GM10847 (cell line): ENCODE measurements around the gene ARSG.

Experiments
- POLR2A ChIP-seq: IDR thresholded peaks from 2 replicates; pipeline ENCODE4 v1.6.1; 2011; ENCODE audit not compliant: insufficient read length; ENCODE audit errors: extremely low read depth

Gene ARSG

DNA sequence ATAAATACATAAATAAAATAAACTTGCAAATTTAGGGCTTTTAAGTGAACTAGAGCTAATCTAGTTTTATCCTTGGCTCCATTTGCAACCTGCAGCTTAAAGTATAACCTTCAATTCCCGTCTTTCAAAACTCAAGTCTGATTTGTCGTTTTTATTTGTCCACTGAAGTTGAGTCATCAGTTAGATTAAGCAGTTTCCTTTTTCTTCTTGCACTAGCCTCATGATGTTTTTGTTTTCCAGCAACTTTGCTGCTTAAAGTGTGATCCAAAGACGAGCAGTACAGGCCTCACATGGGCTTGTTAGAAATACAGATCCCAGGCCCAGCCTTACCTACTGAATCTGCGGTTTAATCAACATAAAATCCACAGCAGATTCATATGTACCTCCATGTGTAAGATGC is 13.8 kb downstream of the ARSG start:
- no peak for TF ChIP-seq POLR2A

DNA sequence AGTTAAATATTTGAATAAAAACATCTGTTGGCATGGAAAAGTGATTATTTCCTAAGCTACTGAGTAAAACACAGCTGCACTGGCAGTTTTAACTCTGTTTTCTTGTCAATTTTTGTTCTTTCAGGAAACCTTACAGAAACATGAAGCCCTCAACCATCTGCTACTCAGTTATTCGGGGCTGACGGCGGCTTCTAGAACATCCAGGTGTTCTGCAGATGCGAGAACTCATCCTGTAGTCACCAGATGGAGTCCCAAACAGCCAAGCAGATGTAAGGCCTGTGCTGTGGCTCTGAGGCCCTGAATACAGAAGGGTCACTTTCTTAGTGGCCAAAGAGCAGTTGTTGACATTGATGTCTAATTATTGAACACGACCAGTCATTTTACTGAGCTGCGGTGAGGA is 15.5 kb downstream of the ARSG start:
- TF ChIP-seq POLR2A, result no peak

DNA sequence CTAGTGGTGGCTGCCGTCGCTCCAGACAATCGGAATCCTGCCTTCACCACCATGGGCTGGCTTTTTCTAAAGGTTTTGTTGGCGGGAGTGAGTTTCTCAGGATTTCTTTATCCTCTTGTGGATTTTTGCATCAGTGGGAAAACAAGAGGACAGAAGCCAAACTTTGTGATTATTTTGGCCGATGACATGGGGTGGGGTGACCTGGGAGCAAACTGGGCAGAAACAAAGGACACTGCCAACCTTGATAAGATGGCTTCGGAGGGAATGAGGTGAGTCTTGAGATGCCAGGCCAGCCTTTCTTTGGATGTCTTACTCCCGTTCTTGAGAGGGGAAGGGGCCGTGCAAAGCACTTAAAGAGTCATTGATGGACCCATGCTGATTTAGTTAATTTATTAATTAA is 16.1 kb downstream of the ARSG start:
- TF ChIP-seq POLR2A, result no peak

DNA sequence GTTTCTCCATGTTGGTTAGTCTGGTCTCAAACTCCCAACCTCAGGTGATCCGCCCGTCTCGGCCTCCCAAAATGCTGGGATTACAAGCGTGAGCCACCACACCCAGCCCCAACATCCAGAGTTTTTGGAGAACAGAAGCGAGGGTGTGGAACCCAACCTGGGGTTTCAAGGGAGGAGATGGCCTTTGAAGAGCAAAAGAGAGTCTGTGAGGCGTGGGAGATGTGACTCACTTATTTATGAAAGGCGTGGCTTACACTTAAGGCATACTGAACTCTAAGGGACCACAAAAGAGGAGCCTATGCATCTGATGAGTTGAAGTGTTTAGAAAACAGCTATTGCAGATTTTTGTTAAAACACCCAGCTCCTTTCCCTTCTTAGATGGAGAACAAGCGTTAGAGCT is 18.9 kb downstream of the ARSG start:
- no peak for TF ChIP-seq POLR2A

DNA sequence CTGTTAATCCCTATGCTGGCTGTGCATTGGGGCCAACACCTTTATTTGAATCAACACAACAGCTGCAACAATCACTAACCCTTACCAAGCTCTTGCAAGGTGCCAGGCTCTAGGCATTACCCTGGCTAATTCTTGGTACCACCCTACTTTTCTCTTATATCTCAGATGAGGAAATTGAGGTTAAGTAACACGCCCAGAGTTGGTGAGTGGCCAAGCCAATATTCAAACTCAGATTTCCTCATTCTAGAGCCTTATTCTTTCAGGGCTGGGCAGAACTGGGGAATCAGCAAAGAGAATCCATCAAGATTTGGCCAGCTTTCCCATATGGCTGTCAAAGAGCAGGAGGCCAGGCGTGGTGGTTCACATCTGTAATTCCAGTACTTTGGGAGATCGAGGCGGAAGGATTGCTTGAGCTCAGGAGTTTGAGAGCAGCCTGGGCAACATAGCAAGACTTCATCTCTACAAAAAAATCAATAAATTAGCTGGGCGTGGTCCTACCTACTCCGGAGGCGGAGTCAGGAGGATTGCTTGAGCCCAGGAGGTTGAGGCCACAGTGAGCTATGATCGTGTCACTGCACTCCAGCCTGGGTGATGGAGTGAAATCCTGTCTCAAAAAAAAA is 23.7 kb downstream of the ARSG start:
- no peak for TF ChIP-seq POLR2A

DNA sequence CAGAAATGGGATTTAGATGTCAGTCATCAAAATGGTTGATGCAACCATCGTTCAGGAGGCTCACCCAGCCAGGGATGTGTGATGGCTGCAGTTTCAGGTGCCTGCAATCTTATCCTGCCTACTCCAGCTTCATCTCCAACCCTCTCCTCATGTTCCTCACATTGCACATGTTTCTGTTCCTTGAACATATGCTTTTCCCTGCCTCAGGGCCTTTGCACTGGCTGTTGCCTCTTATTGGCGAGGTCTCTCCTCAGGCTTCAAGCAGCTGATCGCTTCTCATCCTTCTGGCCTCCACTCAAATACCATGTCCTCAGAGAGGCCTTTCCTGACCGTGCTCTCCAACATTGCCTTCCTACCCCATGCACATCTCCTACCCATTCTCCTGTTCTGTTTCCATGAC is 24.6 kb downstream of the ARSG start:
- TF ChIP-seq POLR2A, result no peak

DNA sequence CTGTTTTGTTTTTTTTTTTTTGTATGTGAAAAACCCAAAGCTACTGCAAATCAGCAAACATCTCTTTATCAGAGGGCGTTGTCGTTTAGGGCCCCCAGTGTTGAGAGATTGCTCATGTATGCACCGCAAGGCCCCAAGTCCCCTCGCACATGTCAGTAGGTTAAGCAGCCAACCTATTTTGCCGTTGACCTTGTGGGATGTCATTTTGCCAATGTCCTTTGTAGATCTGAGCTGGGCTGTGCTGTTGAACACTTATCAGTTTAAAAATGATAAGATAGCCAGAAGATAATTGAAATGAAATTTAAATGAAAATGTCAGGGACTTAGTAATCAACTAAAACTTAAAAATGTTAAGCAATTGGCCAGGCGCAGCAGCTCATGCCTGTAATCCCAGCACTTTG is 26.2 kb downstream of the ARSG start:
- no peak for TF ChIP-seq POLR2A

DNA sequence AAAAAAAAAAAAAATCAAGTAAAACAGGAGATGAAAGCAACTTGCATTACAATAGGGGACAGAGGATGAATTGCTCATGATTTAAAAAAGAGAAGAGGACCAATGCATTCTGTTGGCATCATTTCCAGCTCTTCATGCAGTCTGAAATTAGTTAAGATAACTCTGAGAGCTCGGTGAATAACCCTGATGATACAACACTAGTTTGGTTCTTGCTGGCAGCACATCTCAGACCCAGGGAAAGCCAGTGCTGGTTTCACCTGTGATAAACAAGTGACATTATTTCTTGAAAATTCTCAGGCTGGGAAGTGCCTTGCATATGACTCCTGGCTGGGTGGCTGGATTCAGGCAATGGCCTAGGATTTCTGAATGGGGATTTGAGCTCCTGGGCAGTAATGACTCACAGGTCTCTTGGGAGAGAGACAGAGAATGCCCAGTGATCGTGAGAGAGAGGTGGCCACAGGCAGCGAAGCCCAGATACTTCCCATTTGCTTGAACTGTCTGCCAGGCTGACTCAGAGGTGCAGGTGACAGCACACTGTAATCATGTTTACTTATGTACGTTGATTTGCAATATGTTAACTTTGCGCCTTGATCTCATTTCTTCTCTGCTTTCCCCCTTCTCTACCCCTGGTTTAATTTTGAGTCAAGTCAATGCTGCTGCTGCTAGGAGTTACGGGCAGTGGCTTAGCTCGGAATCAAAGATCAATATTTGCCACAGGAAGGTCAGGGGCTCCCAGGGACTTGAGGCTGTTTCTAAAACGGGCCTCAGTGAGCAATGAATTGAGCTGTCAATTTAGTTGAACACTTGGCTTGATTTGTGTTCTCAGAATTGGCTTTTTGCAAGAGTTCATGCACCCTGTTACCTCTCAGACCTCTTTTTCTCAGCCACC is 27.1 kb downstream of the ARSG start:
- TF ChIP-seq POLR2A, result no peak

DNA sequence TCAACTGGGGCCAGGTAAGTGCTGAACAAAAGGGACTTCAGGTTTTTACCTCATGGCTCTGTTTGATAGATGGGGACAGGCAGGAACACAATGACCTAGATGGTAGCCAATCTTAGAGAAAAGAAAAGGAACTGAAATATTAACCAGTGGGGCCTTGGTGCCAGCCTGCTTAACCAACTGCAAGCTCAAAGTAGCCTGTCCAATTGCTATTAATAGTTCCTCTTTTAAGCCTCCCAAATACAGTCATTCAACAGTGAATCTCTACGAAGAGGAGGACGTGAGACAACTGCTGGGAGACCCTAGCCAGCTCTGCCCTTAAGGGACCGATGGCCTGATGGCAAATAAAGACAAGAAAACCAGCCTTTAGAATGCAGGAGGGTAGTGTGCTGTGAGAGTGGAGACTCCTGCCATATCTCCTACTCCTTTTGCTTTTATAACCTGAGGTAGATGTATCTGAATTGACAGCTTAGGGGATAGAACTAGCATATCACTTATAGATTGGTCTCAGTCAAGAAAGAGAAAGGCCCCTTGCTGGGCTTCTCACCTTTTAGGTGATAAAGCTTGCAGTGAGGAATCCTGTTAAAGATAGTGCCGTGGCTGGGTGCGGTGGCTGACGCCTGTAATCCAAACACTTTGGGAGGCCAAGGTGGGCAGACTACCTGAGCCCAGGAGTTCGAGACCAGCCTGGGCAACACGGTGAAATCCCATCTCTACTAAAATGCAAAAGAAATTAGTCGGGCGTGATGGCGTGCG is 28.3 kb downstream of the ARSG start:
- TF ChIP-seq POLR2A, result no peak

DNA sequence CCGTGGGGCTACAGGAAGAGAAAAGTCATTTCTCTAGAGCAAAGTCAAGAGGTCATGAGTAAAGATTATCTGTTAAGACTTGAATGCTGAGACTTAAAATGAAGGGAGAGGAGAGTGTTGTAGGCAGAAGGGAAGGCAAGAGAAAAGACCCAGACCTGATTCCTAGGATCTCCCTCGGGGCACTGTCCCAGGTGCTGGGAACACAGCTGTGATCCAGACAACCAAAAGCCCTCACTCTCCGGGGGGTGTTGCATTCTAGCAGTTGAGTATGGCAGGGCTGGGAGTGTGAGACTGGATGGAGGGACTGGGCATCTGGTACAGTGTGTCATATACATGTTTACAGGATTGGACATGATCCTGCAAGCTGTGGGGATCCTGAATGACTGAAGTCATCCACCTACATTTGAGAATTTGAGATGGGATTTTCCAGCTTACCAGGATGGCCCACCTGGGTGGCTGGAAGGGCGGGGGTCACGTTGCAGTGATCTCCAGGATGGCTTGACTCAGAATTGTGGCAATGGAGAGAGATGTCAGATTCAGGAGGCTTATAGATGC is 29.1 kb downstream of the ARSG start:
- no peak for TF ChIP-seq POLR2A

DNA sequence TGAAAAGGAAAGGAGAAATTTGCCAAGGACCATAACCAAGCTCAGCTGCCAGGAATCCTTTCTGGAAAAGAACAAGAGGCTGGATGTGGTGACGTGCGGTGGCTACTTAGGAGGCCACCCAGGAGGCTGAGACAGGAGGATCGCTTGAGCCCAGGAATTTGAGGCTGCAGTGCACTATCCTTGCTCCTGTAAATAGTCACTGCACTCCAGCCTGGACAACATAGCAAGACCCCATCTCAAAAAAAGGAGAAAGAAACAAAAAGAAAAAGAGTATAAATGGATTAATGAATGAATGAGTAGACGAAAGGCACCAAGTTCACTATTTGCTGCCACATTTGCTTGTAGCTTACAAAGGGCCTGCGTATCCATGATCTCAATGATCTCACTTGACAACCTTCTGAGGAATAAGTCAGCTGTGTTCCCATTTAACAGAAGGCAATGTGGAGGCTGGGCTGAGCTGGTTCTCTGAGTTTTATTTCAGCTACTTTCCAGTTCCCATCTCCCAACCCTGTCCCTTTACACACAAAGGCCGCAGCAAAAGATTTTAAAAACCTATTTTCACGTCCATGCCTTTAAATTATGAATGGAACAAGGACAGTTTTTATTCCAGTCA is 29.8 kb downstream of the ARSG start:
- no peak for TF ChIP-seq POLR2A

DNA sequence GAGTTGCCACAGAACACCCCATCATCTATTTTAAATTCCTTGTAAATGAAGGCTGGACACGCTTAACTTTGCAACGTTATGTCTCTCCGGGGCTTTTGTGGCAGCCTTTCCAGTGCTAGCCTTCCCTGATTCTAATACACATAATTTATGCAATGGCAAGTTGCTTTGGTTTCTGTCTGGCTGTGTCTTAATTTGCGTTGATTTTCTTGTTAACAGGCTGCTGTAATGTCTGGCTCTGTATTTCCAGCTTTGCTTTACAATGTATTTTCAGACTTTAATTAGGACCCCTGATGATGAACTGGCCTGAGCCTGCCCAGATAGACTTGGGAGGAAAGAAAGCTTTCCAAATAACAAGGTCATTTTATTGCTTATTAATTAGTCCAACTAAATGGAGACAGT is 30.3 kb downstream of the ARSG start:
- no peak for TF ChIP-seq POLR2A

DNA sequence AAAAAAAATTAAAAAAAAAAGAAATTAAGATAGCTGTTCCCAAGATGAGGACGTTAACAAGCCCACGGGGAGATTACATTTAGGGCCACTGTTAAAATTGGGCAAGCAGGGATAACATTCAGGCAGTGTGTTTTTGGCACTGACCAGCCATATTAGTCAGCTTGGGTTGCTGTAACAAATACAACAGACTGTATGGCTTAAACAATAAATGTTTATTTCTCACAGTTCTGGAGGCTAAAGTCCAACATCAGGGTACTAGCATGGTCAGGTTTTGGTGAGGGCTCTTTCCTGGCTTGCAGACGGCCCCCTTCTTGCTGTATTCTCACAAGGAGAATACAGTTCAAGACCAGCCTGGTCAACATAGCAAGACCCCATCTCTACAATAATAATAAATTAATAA is 31.3 kb downstream of the ARSG start:
- TF ChIP-seq POLR2A, result no peak

DNA sequence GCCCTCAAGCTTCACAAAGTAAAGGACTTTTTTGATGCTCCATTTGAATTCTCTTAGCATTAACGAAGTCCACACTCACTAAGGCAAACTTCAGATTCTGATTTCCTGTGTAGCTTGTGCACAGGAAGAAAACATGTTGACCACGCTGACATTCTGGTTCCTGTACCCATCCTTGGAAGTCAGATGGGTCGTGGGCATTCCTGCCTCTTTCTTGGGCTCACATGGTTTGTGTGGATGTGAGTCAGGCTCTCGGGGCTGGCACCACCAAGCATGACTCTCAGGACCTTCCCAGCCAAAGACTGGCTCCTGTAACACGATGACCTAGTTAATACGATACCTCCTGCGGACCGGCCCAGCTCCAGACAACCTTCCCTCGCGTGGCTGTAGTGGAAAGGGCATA is 32.8 kb downstream of the ARSG start:
- no peak for TF ChIP-seq POLR2A

DNA sequence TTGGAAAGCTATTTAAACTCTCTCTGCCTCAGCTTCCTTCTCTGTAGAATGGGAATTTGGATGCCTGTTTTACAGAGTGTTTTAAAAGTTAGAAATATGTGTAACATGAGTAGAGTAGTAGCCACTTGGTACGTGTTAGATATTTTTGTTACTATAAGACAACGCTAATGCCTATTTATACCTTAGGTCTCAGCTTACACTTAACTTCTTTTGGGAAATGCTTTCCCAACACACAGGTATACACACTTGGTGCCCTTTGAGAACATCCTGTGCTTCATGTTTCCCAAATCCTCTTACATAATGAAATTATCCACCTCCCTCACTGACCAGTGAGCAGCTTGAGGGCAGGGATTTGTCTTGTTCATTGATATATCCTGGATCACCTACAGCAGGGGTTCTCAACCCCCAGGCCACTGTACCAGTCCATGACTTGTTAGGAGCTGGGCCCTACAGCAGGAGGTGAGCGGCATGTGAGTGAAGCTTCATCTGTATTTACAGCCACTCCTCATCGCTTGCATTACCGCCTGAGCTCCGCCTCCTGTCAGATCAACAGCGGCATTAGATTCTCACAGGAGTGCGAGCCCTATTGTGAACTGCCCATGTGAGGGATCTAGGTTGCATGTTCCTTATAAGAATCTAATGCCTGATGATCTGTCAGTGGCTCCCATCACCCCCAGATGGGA is 33.5 kb downstream of the ARSG start:
- no peak for TF ChIP-seq POLR2A

DNA sequence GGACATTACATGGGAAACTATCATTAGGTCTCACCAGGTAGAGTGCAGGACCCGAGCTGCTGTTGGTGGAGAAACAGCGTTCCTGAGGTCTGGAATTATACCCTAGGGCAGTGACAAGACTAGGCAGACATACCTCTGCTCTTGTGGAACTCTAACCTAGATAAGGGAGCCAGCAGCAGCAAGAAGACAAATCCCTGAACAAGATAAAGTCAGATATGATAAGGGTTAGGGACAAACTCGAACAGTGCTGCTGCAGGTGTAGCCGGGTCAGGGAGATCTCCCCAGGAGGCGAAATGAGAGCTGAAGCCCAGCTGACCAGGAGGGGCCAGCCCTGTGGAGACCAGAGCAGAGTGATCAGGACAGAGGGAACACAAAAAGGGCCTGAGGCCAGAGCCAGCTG is 34.7 kb downstream of the ARSG start:
- TF ChIP-seq POLR2A, result no peak
